IMR-90 (cell line): ENCODE results near the gene IQCE. TPM values are rescaled to one million over a fixed set of nuclear protein-coding genes. Genes with fewer than 3 reads are reported as not detected.

ENCODE experiments used
- ATAC-seq: fragments of 200-7000 bp; cut with Tn5 transposase; 2 replicates; pipeline ENCODE4 v1.9.1; 2020; ENCODE audit warnings: low read depth, mild to moderate bottlenecking, moderate library complexity
- BruUV-seq: library from RNA; stranded (reverse); fragments of 400-500 nt; replicated peaks from 2 replicates; lab custom pipeline; 2021; lab: Mats Ljungman, UMichigan
- CTCF ChIA-PET: fragments of 300-600 bp; formaldehyde crosslinking; extraction: SDS; loops from one replicate; lab custom pipeline; 2021; ENCODE audit warnings: antibody characterized with exemption; lab: Yijun Ruan, JAX
- POLR2A ChIA-PET: fragments of 300-600 bp; sonication (Branson Sonifier 250); formaldehyde crosslinking; loops from one replicate; lab custom pipeline; 2022; ENCODE audit warnings: antibody characterized with exemption; ENCODE audit not compliant: unreplicated experiment; lab: Charles Lee
- DNase-seq: peaks from one replicate; pipeline ENCODE4 v3.0.0; 2013
- H2AFZ ChIP-seq: replicated peaks from 2 replicates; pipeline ENCODE3; 2013; ENCODE audit warnings: low read length, mild to moderate bottlenecking; ENCODE audit not compliant: poor library complexity
- H2AK5ac ChIP-seq: 2 replicates; pipeline ENCODE4 v1.6.1; 2013; ENCODE audit warnings: low read depth, low read length, inconsistent platforms
- H2AK9ac ChIP-seq: replicated peaks from 2 replicates; pipeline ENCODE3; 2013; ENCODE audit warnings: mild to moderate bottlenecking, low read depth, low read length, moderate library complexity; ENCODE audit not compliant: poor library complexity
- H2BK120ac ChIP-seq: 2 replicates; pipeline ENCODE4 v1.6.1; 2013; ENCODE audit warnings: low read depth, low read length, inconsistent platforms
- H2BK15ac ChIP-seq: 3 replicates; pipeline ENCODE4 v1.6.1; 2013; ENCODE audit warnings: low read depth, low read length, inconsistent platforms
- H2BK20ac ChIP-seq: 2 replicates; pipeline ENCODE4 v1.6.1; 2013; ENCODE audit warnings: low read depth, mild to moderate bottlenecking, inconsistent platforms, low read length, moderate library complexity
- H2BK5ac ChIP-seq: 2 replicates; pipeline ENCODE4 v1.6.1; 2013; ENCODE audit warnings: mild to moderate bottlenecking, low read depth, low read length, inconsistent platforms; ENCODE audit not compliant: poor library complexity, severe bottlenecking
- H3K14ac ChIP-seq: replicated peaks from 2 replicates; pipeline ENCODE4 v1.6.1; 2013; ENCODE audit warnings: low read depth, low read length, inconsistent platforms
- H3K18ac ChIP-seq: 2 replicates; pipeline ENCODE4 v1.6.1; 2013; ENCODE audit warnings: low read depth, low read length, control low read depth
- H3K23ac ChIP-seq: 2 replicates; pipeline ENCODE4 v1.6.1; 2013; ENCODE audit warnings: low read depth, low read length, inconsistent platforms
- H3K27ac ChIP-seq: 2 replicates; pipeline ENCODE4 v1.5.1; 2013; ENCODE audit warnings: mild to moderate bottlenecking, control low read depth, low read length; ENCODE audit not compliant: insufficient read depth
- H3K27me3 ChIP-seq: 2 replicates; pipeline ENCODE4 v1.6.1; 2013; ENCODE audit warnings: low read length; ENCODE audit not compliant: control insufficient read depth, insufficient read depth
- H3K36me3 ChIP-seq: 2 replicates; pipeline ENCODE4 v1.6.1; 2013; ENCODE audit warnings: low read length, mixed read lengths; ENCODE audit not compliant: control insufficient read depth, insufficient read depth
- H3K4ac ChIP-seq: 2 replicates; pipeline ENCODE4 v1.6.1; 2013; ENCODE audit warnings: low read depth, low read length, inconsistent platforms
- H3K4me1 ChIP-seq: 2 replicates; pipeline ENCODE4 v1.6.1; 2013; ENCODE audit warnings: low read length, mixed read lengths; ENCODE audit not compliant: control insufficient read depth, insufficient read depth
- H3K4me2 ChIP-seq: 2 replicates; pipeline ENCODE4 v1.6.1; 2013; ENCODE audit warnings: low read depth, mild to moderate bottlenecking, control low read depth, low read length, moderate library complexity
- H3K4me3 ChIP-seq: 2 replicates; pipeline ENCODE4 v1.5.1; 2013; ENCODE audit warnings: low read depth, mild to moderate bottlenecking, control low read depth, low read length, moderate library complexity; ENCODE audit not compliant: insufficient read depth
- H3K56ac ChIP-seq: 2 replicates; pipeline ENCODE4 v1.6.1; 2013; ENCODE audit warnings: low read length, inconsistent platforms; ENCODE audit not compliant: insufficient read depth; ENCODE audit errors: extremely low read depth
- H3K79me1 ChIP-seq, 2 experiments: 2 replicates each; pipeline ENCODE4 v1.6.1; 2013; ENCODE audit warnings: low read length in 2 of 2, inconsistent platforms in 1 of 2, low read depth in 1 of 2
- H3K9ac ChIP-seq: 2 replicates; pipeline ENCODE4 v1.6.1; 2013; ENCODE audit warnings: low read depth, low read length, control low read depth
- H3K9me1 ChIP-seq: 2 replicates; pipeline ENCODE4 v1.6.1; 2013; ENCODE audit warnings: low read length, inconsistent platforms; ENCODE audit not compliant: insufficient read depth
- H3K9me3 ChIP-seq: 2 replicates; pipeline ENCODE4 v1.6.1; 2013; ENCODE audit warnings: low read length; ENCODE audit not compliant: control insufficient read depth, insufficient read depth
- H4K20me1 ChIP-seq: 2 replicates; pipeline ENCODE4 v1.6.1; 2013; ENCODE audit warnings: low read length, inconsistent platforms; ENCODE audit not compliant: insufficient read depth
- H4K5ac ChIP-seq: 2 replicates; pipeline ENCODE4 v1.6.1; 2013; ENCODE audit warnings: mild to moderate bottlenecking, low read depth, low read length, control low read depth
- H4K8ac ChIP-seq, 2 experiments: 2 replicates each; pipeline ENCODE4 v1.6.1; 2013; ENCODE audit warnings: low read depth in 2 of 2, low read length in 2 of 2, control low read depth in 1 of 2, inconsistent platforms in 1 of 2
- H4K91ac ChIP-seq: 2 replicates; pipeline ENCODE4 v1.6.1; 2013; ENCODE audit warnings: low read depth, low read length, inconsistent platforms; ENCODE audit not compliant: insufficient read depth
- BHLHE40 ChIP-seq: fragments of 150-350 bp; IDR thresholded peaks from 2 replicates; pipeline ENCODE4 v1.6.1; 2016; ENCODE audit warnings: mild to moderate bottlenecking, low read depth, low read length
- CEBPB ChIP-seq: IDR thresholded peaks from 2 replicates; pipeline ENCODE4 v1.6.1; 2012; ENCODE audit warnings: low read depth, low read length, improper control_type of control experiment
- CHD1 ChIP-seq: IDR thresholded peaks from 2 replicates; pipeline ENCODE4 v1.6.1; 2012; ENCODE audit warnings: low read depth, low read length, improper control_type of control experiment
- CTCF ChIP-seq: conservative IDR thresholded peaks from 2 replicates; pipeline ENCODE4 v1.5.1; 2012; ENCODE audit warnings: mild to moderate bottlenecking, low read depth, low read length, improper control_type of control experiment
- ELK1 ChIP-seq: fragments of 150-350 bp; IDR thresholded peaks from 2 replicates; pipeline ENCODE4 v1.6.1; 2016; ENCODE audit warnings: low read depth, mild to moderate bottlenecking, low read length, moderate library complexity, borderline replicate concordance
- FOS ChIP-seq: fragments of 150-350 bp; IDR thresholded peaks from 2 replicates; pipeline ENCODE4 v1.6.1; 2016; ENCODE audit warnings: low read depth, low read length
- MAFK ChIP-seq: IDR thresholded peaks from 2 replicates; pipeline ENCODE4 v1.6.1; 2012; ENCODE audit warnings: low read depth, low read length, improper control_type of control experiment
- MAZ ChIP-seq: IDR thresholded peaks from 2 replicates; pipeline ENCODE4 v1.6.1; 2012; ENCODE audit warnings: low read depth, mild to moderate bottlenecking, low read length, improper control_type of control experiment, moderate library complexity, borderline replicate concordance
- MXI1 ChIP-seq: IDR thresholded peaks from 2 replicates; pipeline ENCODE4 v1.6.1; 2012; ENCODE audit warnings: low read depth, mild to moderate bottlenecking, low read length, moderate library complexity, borderline replicate concordance
- NFE2L2 ChIP-seq: fragments of 150-350 bp; IDR thresholded peaks from 2 replicates; pipeline ENCODE4 v1.6.1; 2016; ENCODE audit warnings: low read depth, mild to moderate bottlenecking, low read length
- POLR2A ChIP-seq: IDR thresholded peaks from 2 replicates; pipeline ENCODE4 v1.6.1; 2012; ENCODE audit warnings: mild to moderate bottlenecking, low read depth, low read length
- RAD21 ChIP-seq: IDR thresholded peaks from 2 replicates; pipeline ENCODE4 v1.6.1; 2012; ENCODE audit warnings: low read length, improper control_type of control experiment
- RCOR1 ChIP-seq: IDR thresholded peaks from 2 replicates; pipeline ENCODE4 v1.6.1; 2012; ENCODE audit warnings: mild to moderate bottlenecking, low read length, improper control_type of control experiment; ENCODE audit not compliant: insufficient replicate concordance
- RFX5 ChIP-seq: IDR thresholded peaks from 2 replicates; pipeline ENCODE4 v1.8.0; 2012; ENCODE audit warnings: low read depth, mild to moderate bottlenecking, low read length, moderate library complexity
- SMC3 ChIP-seq: fragments of 150-350 bp; IDR thresholded peaks from 2 replicates; pipeline ENCODE4 v1.6.1; 2016; ENCODE audit warnings: low read depth, mild to moderate bottlenecking, antibody characterized with exemption, low read length, moderate library complexity
- WGBS, 2 experiments: methylation state at CpG; one replicate each; pipeline versions ENCODE4 v1.1.5 to v1.1.7; 2013; ENCODE audit warnings: missing lambda C conversion rate in 2 of 2; ENCODE audit not compliant: insufficient read length in 1 of 2; ENCODE audit errors: extremely low coverage in 2 of 2; 5-methylcytosine and 5-hydroxymethylcytosine counted together
- dilution Hi-C: fragments of 300-500 bp; cut with HindIII; formaldehyde crosslinking; loops from one replicate; pipeline ENCODE4 v1.14.3; 2018; ENCODE audit warnings: low sequenced_read_pairs; ENCODE audit not compliant: unreplicated experiment
- in situ Hi-C: fragments of 300-500 bp; cut with MboI; formaldehyde crosslinking; loops from 3 replicates; pipeline ENCODE4 v1.14.3; 2019; ENCODE audit warnings: low sequenced_read_pairs, inconsistent platforms, mixed read lengths
- intact Hi-C: fragments of 100-400 bp; cut with micrococcal nuclease; formaldehyde crosslinking; loops from 2 replicates; pipeline ENCODE4 v1.10.0; 2022
- polyA plus RNA-seq, 3 experiments: library from polyadenylated mRNA; depleted of rRNA; stranded (reverse); fragments of >200 nt; gene quantifications; 2 replicates each; pipeline ENCODE4 v1.2.3, GENCODE V29; 2012; ENCODE audit warnings: low replicate concordance in 1 of 3
- total RNA-seq: library from RNA; depleted of rRNA; stranded (reverse); fragments of >200 nt; gene quantifications from 2 replicates; pipeline ENCODE4 v1.2.3, GENCODE V29; 2012

The IQCE gene
- total and polyA plus RNA-seq, 2 of the 4 experiments (the other 2 are of a cell fraction), result 5.0 to 6.3 TPM

GRCh38 chr7:2621948-2622640 is 63.3 kb downstream of the IQCE start:
- Histone ChIP-seq H3K27ac (no peak overlapping the region), H4K91ac (no peak overlapping the region), H3K23ac (no peak overlapping the region), H2BK120ac (0 out of 2 replicates have a peak overlapping the region, but pooled peaks have one; percentile 26), H4K20me1 (peaks cover 7% of the 10 kb centered on the region; the same call in 1 of the 2 replicates), H2AK9ac (peak overlapping the region; percentile 91), H3K4me1 (peaks cover 22% of the 10 kb centered on the region), H3K56ac (no peak overlapping the region), H3K4ac (peak overlapping the region; percentile 36), H3K79me1 (no peaks in the 10 kb centered on the region), H4K8ac (0 out of 4 replicates have a peak overlapping the region, but pooled peaks of 1 of the 2 experiments have one; percentile 3), H3K36me3 (no peaks in the 10 kb centered on the region), H3K4me2 (no peak overlapping the region), H3K4me3 (no peak overlapping the region), H3K9me1 (peaks cover 10% of the 10 kb centered on the region; the same call in 1 of the 2 replicates), H3K9me3 (no peaks in the 10 kb centered on the region), H3K27me3 (no peaks in the 10 kb centered on the region), H3K14ac (no peak overlapping the region), H2BK5ac (no peak overlapping the region), H2BK20ac (peak overlapping the region; percentile 13; the same call in 1 of the 2 replicates), H2AFZ (peak overlapping the region; percentile 70), H2BK15ac (no peak overlapping the region), H4K5ac (no peak overlapping the region), H2AK5ac (0 out of 2 replicates have a peak overlapping the region, but pooled peaks have one; percentile 33), H3K18ac (no peak overlapping the region), H3K9ac (no peak overlapping the region)
- DNase-seq (no peak), ATAC-seq (no peak)
- POLR2A ChIA-PET, result interaction anchor here (0.6 to 1.1 kb wide), 2 partner anchors 9 to 178 kb away, joined by 3 read pairs; partner anchors contain the start of gene TTYH3
- 69% methylated on average over 3 of the region's 12 CpGs; no CpG with 5 or more reads in 1 of the 2 experiments for WGBS, 2 experiments
- intact Hi-C loops (no loop called here), in situ Hi-C loops (no loop called here), dilution Hi-C loops (no loop called here)
- CTCF ChIA-PET, result no interaction called here
- TF ChIP-seq BHLHE40 (no peak), FOS (no peak), MAZ (no peak), NFE2L2 (no peak), RFX5 (no peak), ELK1 (no peak), MAFK (no peak), RAD21 (no peak), MXI1 (no peak), SMC3 (no peak), CEBPB (no peak), CHD1 (no peak), RCOR1 (no peak), POLR2A (no peak), CTCF (no peak)
- BruUV-seq, result no TSS peak
